ENCODE results near the gene SLC39A11.

The SLC39A11 gene

GRCh38 chr17:73093286-73093685 lies 798 bp upstream of the SLC39A11 start:
- Histone ChIP-seq H2BK120ac (ENCODE audit: insufficient read depth, low read length, poor library complexity) (no peak overlapping the region), H3K4ac (ENCODE audit: low read depth, low read length) (no peak overlapping the region), H3K79me2 (ENCODE audit: control insufficient read depth, insufficient read depth, low read length, poor library complexity) (peaks cover 2% of the 10 kb centered on the region), H3K27me3 (ENCODE audit: insufficient read depth, low read length) (no peaks in the 10 kb centered on the region), H4K8ac (ENCODE audit: low read depth, low read length) (no peak overlapping the region), H3K4me1 (ENCODE audit: control insufficient read depth in 1 of 2, insufficient read depth in 2 of 2, low read length in 2 of 2) (peaks cover 10 to 18% of the 10 kb centered on the region in 2 experiments), H3K27ac (ENCODE audit: low read depth, low read length) (no peak overlapping the region), H3K9me3 (ENCODE audit: insufficient read depth, low read depth, low read length) (no peaks in the 10 kb centered on the region), H3K36me3 (ENCODE audit: control insufficient read depth in 1 of 2, insufficient read depth in 2 of 2, low read length in 2 of 2) (peaks cover 0 to 3% of the 10 kb centered on the region in 2 experiments), H2AK5ac (ENCODE audit: low read length) (no peak overlapping the region), H3K23ac (ENCODE audit: low read length) (no peak overlapping the region), H2BK5ac (ENCODE audit: low read depth, low read length, poor library complexity) (no peak overlapping the region), H3K9ac (ENCODE audit: low read length) (no peak overlapping the region), H3K14ac (ENCODE audit: low read length) (no peak overlapping the region), H4K91ac (ENCODE audit: low read depth, low read length) (no peak overlapping the region), H2AFZ (ENCODE audit: insufficient read depth, low read length, poor library complexity) (no peak overlapping the region), H3K4me2 (ENCODE audit: low read length) (no peak overlapping the region), H3K79me1 (ENCODE audit: low read length) (peaks cover 4% of the 10 kb centered on the region), H4K12ac (ENCODE audit: low read depth, low read length) (no peak overlapping the region), H3K18ac (ENCODE audit: low read length) (no peak overlapping the region), H2BK12ac (ENCODE audit: low read length) (no peak overlapping the region), H3K4me3 (ENCODE audit: low read depth, low read length) (no peak overlapping the region)
- no CpG with 5 or more reads among the region's 9 CpGs for WGBS (ENCODE audit: extremely low coverage, insufficient coverage, insufficient read length)
- DNase-seq: no peak

DNA sequence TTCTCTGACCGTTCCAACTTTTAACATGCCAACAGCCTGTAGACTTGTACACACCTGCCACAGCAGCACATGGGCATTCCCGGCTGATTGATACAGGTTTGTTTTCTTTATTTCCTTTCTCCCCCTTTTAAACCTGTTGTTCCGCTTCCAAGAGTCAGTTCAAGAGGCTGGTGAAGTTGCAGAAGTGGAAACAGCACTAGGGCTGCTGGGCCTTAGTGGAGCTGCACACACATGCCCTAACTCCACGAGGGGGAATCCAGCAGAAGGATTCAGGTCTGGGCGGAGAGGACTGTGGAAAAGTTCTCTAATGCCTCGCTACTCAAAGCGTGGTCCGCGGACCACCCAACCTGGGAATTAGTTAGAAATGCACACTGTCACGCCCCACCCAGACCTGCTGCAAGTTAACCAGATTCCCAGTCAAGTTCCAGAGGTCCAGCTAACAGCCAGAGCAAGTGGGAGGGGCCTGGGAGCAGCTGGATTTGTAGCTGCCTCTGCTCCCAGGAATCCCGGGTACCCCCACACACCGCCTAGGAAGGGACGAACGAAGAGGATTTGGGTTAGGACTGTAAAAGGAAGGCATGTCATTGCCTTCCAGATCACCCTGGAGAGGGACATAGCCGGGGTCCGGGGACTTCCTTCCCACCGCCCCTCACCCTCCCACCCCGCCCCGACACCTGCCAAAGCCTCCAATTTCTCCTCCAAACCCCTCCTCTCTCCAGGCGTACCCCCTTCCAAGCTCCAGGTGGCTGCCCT lies 542 bp downstream of the SLC39A11 start:
- WGBS (ENCODE audit: extremely low coverage, insufficient coverage, insufficient read length): no CpG with 5 or more reads among the region's 20 CpGs
- Histone ChIP-seq H3K9me3 (ENCODE audit: insufficient read depth, low read depth, low read length) (no peaks in the 10 kb centered on the region), H3K79me1 (ENCODE audit: low read length) (peaks cover 4% of the 10 kb centered on the region), H4K91ac (ENCODE audit: low read depth, low read length) (peak overlapping the region; percentile 17), H3K27me3 (ENCODE audit: insufficient read depth, low read length) (no peaks in the 10 kb centered on the region), H2BK5ac (ENCODE audit: low read depth, low read length, poor library complexity) (peak overlapping the region; percentile 23), H3K4me2 (ENCODE audit: low read length) (peak overlapping the region; percentile 81), H4K8ac (ENCODE audit: low read depth, low read length) (peak overlapping the region; percentile 86), H4K12ac (ENCODE audit: low read depth, low read length) (peak overlapping the region; percentile 44), H2AK5ac (ENCODE audit: low read length) (no peak overlapping the region), H3K4ac (ENCODE audit: low read depth, low read length) (peak overlapping the region; percentile 34), H3K36me3 (ENCODE audit: control insufficient read depth in 1 of 2, insufficient read depth in 2 of 2, low read length in 2 of 2) (peaks cover 3 to 4% of the 10 kb centered on the region in 2 experiments), H3K4me3 (ENCODE audit: low read depth, low read length) (peak overlapping the region; percentile 74), H2BK120ac (ENCODE audit: insufficient read depth, low read length, poor library complexity) (peak overlapping the region; percentile 4), H3K9ac (ENCODE audit: low read length) (peak overlapping the region; percentile 59), H2BK12ac (ENCODE audit: low read length) (no peak overlapping the region), H3K18ac (ENCODE audit: low read length) (peak overlapping the region; percentile 31), H2AFZ (ENCODE audit: insufficient read depth, low read length, poor library complexity) (peak overlapping the region; percentile 55), H3K14ac (ENCODE audit: low read length) (peak overlapping the region; percentile 41), H3K4me1 (ENCODE audit: control insufficient read depth in 1 of 2, insufficient read depth in 2 of 2, low read length in 2 of 2) (peaks cover 10 to 18% of the 10 kb centered on the region in 2 experiments), H3K27ac (ENCODE audit: low read depth, low read length) (no peak overlapping the region), H3K79me2 (ENCODE audit: control insufficient read depth, insufficient read depth, low read length, poor library complexity) (peaks cover 2% of the 10 kb centered on the region), H3K23ac (ENCODE audit: low read length) (no peak overlapping the region)
- DNase-seq: peak in 1 of 2 donors; percentile 20

- Histone ChIP-seq H4K12ac (ENCODE audit: low read depth, low read length) (no peak overlapping the region), H3K4ac (ENCODE audit: low read depth, low read length) (no peak overlapping the region), H3K9me3 (ENCODE audit: insufficient read depth, low read depth, low read length) (no peaks in the 10 kb centered on the region), H2BK5ac (ENCODE audit: low read depth, low read length, poor library complexity) (no peak overlapping the region), H3K9ac (ENCODE audit: low read length) (no peak overlapping the region), H3K14ac (ENCODE audit: low read length) (no peak overlapping the region), H3K79me1 (ENCODE audit: low read length) (peaks cover 4% of the 10 kb centered on the region), H2AFZ (ENCODE audit: insufficient read depth, low read length, poor library complexity) (no peak overlapping the region), H3K27me3 (ENCODE audit: insufficient read depth, low read length) (no peaks in the 10 kb centered on the region), H4K91ac (ENCODE audit: low read depth, low read length) (no peak overlapping the region), H3K36me3 (ENCODE audit: control insufficient read depth in 1 of 2, insufficient read depth in 2 of 2, low read length in 2 of 2) (peaks cover 4% of the 10 kb centered on the region in 2 experiments), H2BK12ac (ENCODE audit: low read length) (no peak overlapping the region), H4K8ac (ENCODE audit: low read depth, low read length) (no peak overlapping the region), H3K4me3 (ENCODE audit: low read depth, low read length) (no peak overlapping the region), H2AK5ac (ENCODE audit: low read length) (no peak overlapping the region), H3K4me2 (ENCODE audit: low read length) (peak overlapping the region; percentile 81), H3K27ac (ENCODE audit: low read depth, low read length) (no peak overlapping the region), H3K18ac (ENCODE audit: low read length) (no peak overlapping the region), H2BK120ac (ENCODE audit: insufficient read depth, low read length, poor library complexity) (no peak overlapping the region), H3K23ac (ENCODE audit: low read length) (no peak overlapping the region), H3K79me2 (ENCODE audit: control insufficient read depth, insufficient read depth, low read length, poor library complexity) (peaks cover 2% of the 10 kb centered on the region), H3K4me1 (ENCODE audit: control insufficient read depth in 1 of 2, insufficient read depth in 2 of 2, low read length in 2 of 2) (peaks cover 10 to 18% of the 10 kb centered on the region in 2 experiments)
- WGBS (ENCODE audit: extremely low coverage, insufficient coverage, insufficient read length): no CpG with 5 or more reads among the region's 4 CpGs
- no peak for DNase-seq
Observed at GRCh38 chr17:73091410-73091769, 1.1 kb downstream of the SLC39A11 start.

- H3K36me3 ChIP-seq (ENCODE audit: control insufficient read depth in 1 of 2, insufficient read depth in 2 of 2, low read length in 2 of 2): peaks cover 5% of the 10 kb centered on the region in 2 experiments
- H3K14ac ChIP-seq (ENCODE audit: low read length): no peak overlapping the region
- H3K9me3 ChIP-seq (ENCODE audit: insufficient read depth, low read depth, low read length): no peaks in the 10 kb centered on the region
- H2AK5ac ChIP-seq (ENCODE audit: low read length): peak overlapping the region; percentile 11
- DNase-seq: no peak
- H4K8ac ChIP-seq (ENCODE audit: low read depth, low read length): no peak overlapping the region
- no peak overlapping the region for H2BK5ac ChIP-seq (ENCODE audit: low read depth, low read length, poor library complexity)
- peak overlapping the region; percentile 25 for H3K18ac ChIP-seq (ENCODE audit: low read length)
- H2BK120ac ChIP-seq (ENCODE audit: insufficient read depth, low read length, poor library complexity): no peak overlapping the region
- H4K91ac ChIP-seq (ENCODE audit: low read depth, low read length): no peak overlapping the region
- H3K4me2 ChIP-seq (ENCODE audit: low read length): no peak overlapping the region
- no peak overlapping the region for H3K4me3 ChIP-seq (ENCODE audit: low read depth, low read length)
- H3K4ac ChIP-seq (ENCODE audit: low read depth, low read length): no peak overlapping the region
- no peak overlapping the region for H2BK12ac ChIP-seq (ENCODE audit: low read length)
- H4K12ac ChIP-seq (ENCODE audit: low read depth, low read length): no peak overlapping the region
- peaks cover 10 to 18% of the 10 kb centered on the region in 2 experiments for H3K4me1 ChIP-seq (ENCODE audit: control insufficient read depth in 1 of 2, insufficient read depth in 2 of 2, low read length in 2 of 2)
- no peak overlapping the region for H3K27ac ChIP-seq (ENCODE audit: low read depth, low read length)
- peaks cover 2% of the 10 kb centered on the region for H3K79me2 ChIP-seq (ENCODE audit: control insufficient read depth, insufficient read depth, low read length, poor library complexity)
- H3K9ac ChIP-seq (ENCODE audit: low read length): no peak overlapping the region
- no peak overlapping the region for H3K23ac ChIP-seq (ENCODE audit: low read length)
- H2AFZ ChIP-seq (ENCODE audit: insufficient read depth, low read length, poor library complexity): no peak overlapping the region
- H3K27me3 ChIP-seq (ENCODE audit: insufficient read depth, low read length): no peaks in the 10 kb centered on the region
- no CpG with 5 or more reads among the region's 11 CpGs for WGBS (ENCODE audit: extremely low coverage, insufficient coverage, insufficient read length)
- H3K79me1 ChIP-seq (ENCODE audit: low read length): peaks cover 4% of the 10 kb centered on the region
Observed at GRCh38 chr17:73090396-73091202, 1.9 kb downstream of the SLC39A11 start.

All from trophoblast cell (in vitro differentiated cells and primary cell).